Subcutaneous adipose tissue (tissue), 4 donors: ENCODE results near the gene TMEM217. TPM values are rescaled to one million over a fixed set of nuclear protein-coding genes. Genes with fewer than 3 reads are reported as not detected.

Experiments
- CTCF ChIP-seq: fragments of 450-650 bp; IDR thresholded peaks from one replicate; pipeline ENCODE4 v1.5.1; 2016; ENCODE audit warnings: low read depth, mild to moderate bottlenecking, control low read depth, antibody characterized with exemption, moderate library complexity
- total RNA-seq, 4 donors: library from RNA; depleted of rRNA; stranded (reverse); fragments of >200 nt; gene quantifications; one replicate each; pipeline ENCODE4 v1.1.0, GENCODE V29; 2016

Gene TMEM217
- total RNA-seq, 4 donors from 2014 or later: 0.34 to 0.44 TPM; not detected in 2

GRCh38 chr6:37237789-37238188 lies 20.2 kb downstream of the TMEM217 start:
- no peak for TF ChIP-seq CTCF

GRCh38 chr6:37236921-37237320 lies 21.0 kb downstream of the TMEM217 start:
- TF ChIP-seq CTCF: no peak

GRCh38 chr6:37233541-37233940 lies 24.4 kb downstream of the TMEM217 start:
- no peak for TF ChIP-seq CTCF

- TF ChIP-seq CTCF: no peak
Observed at GRCh38 chr6:37232430-37233017, 25.4 kb downstream of the TMEM217 start.

- no peak for TF ChIP-seq CTCF
Observed at GRCh38 chr6:37230104-37230503, 27.8 kb downstream of the TMEM217 start.

- no peak for TF ChIP-seq CTCF
Observed at GRCh38 chr6:37225350-37226169, 32.4 kb downstream of the TMEM217 start.

- TF ChIP-seq CTCF: no peak
Observed at GRCh38 chr6:37222992-37223391, 35.0 kb downstream of the TMEM217 start.
